Activated effector memory CD4-positive, alpha-beta T cell treated with Interleukin-2 at 50 U/mL for 16 hours (primary cell): ENCODE measurements around the gene GALNT6.

Source experiments
- DNase-seq: peaks from one replicate; pipeline ENCODE4 v3.0.0-alpha.2; 2020

GALNT6 gene

GRCh38 chr12:51391283-51392123, at the start of gene GALNT6:
TSS of gene GALNT6 (minus strand) at chr12:51391406. CDS start at chr12:51379781, 11,625 bp downstream.
- DNase-seq, result peak; percentile 58

- DNase-seq, result no peak
Observed at GRCh38 chr12:51439330-51439729, 48.1 kb upstream of the GALNT6 start.

GRCh38 chr12:51437431-51437830, 46.2 kb upstream of the GALNT6 start:
- DNase-seq, result no peak

- DNase-seq, result no peak
Observed at GRCh38 chr12:51434305-51434704, 43.1 kb upstream of the GALNT6 start.

- DNase-seq, result no peak
Observed at GRCh38 chr12:51432921-51433320, 41.7 kb upstream of the GALNT6 start.

GRCh38 chr12:51430196-51430895, 39.1 kb upstream of the GALNT6 start:
- DNase-seq, result no peak

- DNase-seq, result no peak
Observed at GRCh38 chr12:51429700-51430099, 38.5 kb upstream of the GALNT6 start.

- no peak for DNase-seq
Observed at GRCh38 chr12:51428256-51428655, 37.0 kb upstream of the GALNT6 start.

- DNase-seq, result peak; percentile 56
Observed at GRCh38 chr12:51424662-51425539, 33.7 kb upstream of the GALNT6 start, which contains the start of gene SLC4A8. TSS of gene SLC4A8 (plus strand) at chr12:51424831. CDS start at chr12:51424988, 157 bp downstream.

- no peak for DNase-seq
Observed at GRCh38 chr12:51424094-51424661, 33.0 kb upstream of the GALNT6 start.

- no peak for DNase-seq
Observed at GRCh38 chr12:51421266-51421884, 30.2 kb upstream of the GALNT6 start.

GRCh38 chr12:51419425-51420193, 28.4 kb upstream of the GALNT6 start:
- DNase-seq, result no peak

GRCh38 chr12:51417826-51418225, 26.6 kb upstream of the GALNT6 start:
- no peak for DNase-seq

- no peak for DNase-seq
Observed at GRCh38 chr12:51415931-51416330, 24.7 kb upstream of the GALNT6 start.

- no peak for DNase-seq
Observed at GRCh38 chr12:51413791-51414190, 22.6 kb upstream of the GALNT6 start.

- no peak for DNase-seq
Observed at GRCh38 chr12:51413149-51413548, 21.9 kb upstream of the GALNT6 start.

GRCh38 chr12:51409846-51410245, 18.6 kb upstream of the GALNT6 start:
- no peak for DNase-seq

GRCh38 chr12:51407604-51408003, 16.4 kb upstream of the GALNT6 start:
- DNase-seq, result no peak

GRCh38 chr12:51406859-51407258, 15.7 kb upstream of the GALNT6 start:
- DNase-seq, result no peak

GRCh38 chr12:51406290-51406689, 15.1 kb upstream of the GALNT6 start:
- no peak for DNase-seq

- no peak for DNase-seq
Observed at GRCh38 chr12:51405801-51406207, 14.6 kb upstream of the GALNT6 start.
